Measurements from ENCODE around the gene CBY2. TPM values are rescaled to one million over a fixed set of nuclear protein-coding genes. Genes with fewer than 3 reads are reported as not detected.

Gene CBY2
- total and polyA plus RNA-seq, 12 donors: not detected

DNA sequence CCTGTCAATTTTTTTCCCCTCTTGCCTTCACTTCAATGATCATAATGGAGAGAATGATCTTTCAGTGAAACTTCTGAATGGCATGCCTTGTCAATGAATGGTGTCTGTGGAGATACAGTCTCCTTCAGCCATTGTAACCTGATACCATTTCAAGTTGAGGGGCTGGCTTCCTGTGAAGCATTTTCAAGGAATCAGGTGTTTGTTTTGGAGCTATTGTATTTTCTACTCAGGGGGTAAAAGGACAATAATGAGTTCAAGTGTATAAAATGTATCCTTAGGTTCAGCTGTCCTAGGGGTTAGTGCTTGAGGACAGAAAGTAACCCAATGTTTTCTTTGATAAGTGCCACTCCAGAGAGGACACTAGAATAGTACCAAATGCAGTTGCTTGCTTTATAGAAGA is 23.8 kb upstream of the CBY2 start:
- no peaks in the 10 kb centered on the region for H3K9me3 ChIP-seq
- H3K4me1 ChIP-seq: no peaks in the 10 kb centered on the region
- TF ChIP-seq CTCF (IDR thresholded peaks at IDR 0.05): no peak
- intact Hi-C loops (cut with DNase I): no loop called here
- ATAC-seq (no peak), DNase-seq (no peak)
- peaks cover 0 to 21% (median 7%) of the 10 kb centered on the region in 7 donors for H3K27me3 ChIP-seq
- H3K4me3 ChIP-seq: no peak overlapping the region
- H3K27ac ChIP-seq: no peak overlapping the region
- no peaks in the 10 kb centered on the region for H3K36me3 ChIP-seq

DNA sequence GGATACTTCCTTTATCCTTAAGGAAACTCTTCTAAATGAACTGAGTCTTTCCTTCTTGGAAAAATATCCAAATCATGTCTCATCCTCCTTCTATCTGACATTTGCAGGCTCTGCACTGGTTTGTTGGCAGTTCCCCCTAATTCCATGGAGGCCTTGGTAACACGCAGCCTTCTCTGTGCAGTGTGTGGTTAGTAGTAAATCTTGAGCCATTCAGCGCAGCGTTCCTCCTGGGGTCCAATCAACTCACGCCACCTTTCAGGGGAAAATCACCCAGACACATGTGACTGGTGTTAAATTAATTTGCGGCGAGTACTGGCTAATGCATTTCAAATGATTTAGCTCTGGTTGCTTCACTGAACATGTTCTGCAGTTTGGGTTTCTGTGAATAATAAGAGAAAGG is 21.0 kb upstream of the CBY2 start:
- H3K9me3 ChIP-seq: no peaks in the 10 kb centered on the region
- no peak overlapping the region for H3K4me3 ChIP-seq
- no peaks in the 10 kb centered on the region for H3K36me3 ChIP-seq
- WGBS, 2 donors: 90 to 93% methylated on average over 6 of the region's 6 CpGs
- no peak for TF ChIP-seq CTCF (IDR thresholded peaks at IDR 0.05)
- peaks cover 0 to 21% (median 7%) of the 10 kb centered on the region in 7 donors for H3K27me3 ChIP-seq
- H3K27ac ChIP-seq: no peak overlapping the region
- no peak for ATAC-seq
- intact Hi-C loops (cut with DNase I): no loop called here
- no peaks in the 10 kb centered on the region for H3K4me1 ChIP-seq
- DNase-seq: no peak

- no peak for TF ChIP-seq CTCF (IDR thresholded peaks at IDR 0.05)
- ATAC-seq: no peak
- no peaks in the 10 kb centered on the region for H3K9me3 ChIP-seq
- H3K27me3 ChIP-seq: peaks cover 0 to 18% (median 7%) of the 10 kb centered on the region in 7 donors
- WGBS, 2 donors: 61 to 66% methylated on average over 3 of the region's 3 CpGs
- intact Hi-C loops (cut with DNase I): no loop called here
- DNase-seq: no peak
- no peak overlapping the region for H3K4me3 ChIP-seq
- no peaks in the 10 kb centered on the region for H3K36me3 ChIP-seq
- H3K27ac ChIP-seq: no peak overlapping the region
- no peaks in the 10 kb centered on the region for H3K4me1 ChIP-seq
Measured at GRCh38 chr13:45682494-45683008, 19.6 kb upstream of the CBY2 start.

DNA sequence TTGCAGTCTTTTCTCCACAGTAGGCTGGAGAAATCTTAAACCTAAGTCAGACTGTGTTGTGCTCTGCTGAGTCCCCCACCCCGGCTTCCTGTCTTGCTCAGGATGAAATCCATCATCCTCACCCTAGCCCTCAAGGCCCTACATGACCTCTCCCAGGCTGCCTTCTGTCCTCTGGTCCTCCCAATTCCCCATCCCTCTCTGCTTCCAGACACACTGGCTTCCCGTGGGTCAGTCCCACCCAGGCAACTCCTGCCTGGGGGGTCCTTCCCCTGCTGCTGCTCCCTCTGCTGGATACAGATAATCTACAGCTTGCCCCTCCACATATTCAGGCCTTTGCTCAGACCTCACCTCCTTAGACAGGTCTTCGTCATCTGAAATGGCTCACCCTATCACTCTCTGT is 18.4 kb upstream of the CBY2 start:
- peaks cover 0 to 16% (median 7%) of the 10 kb centered on the region in 7 donors for H3K27me3 ChIP-seq
- H3K36me3 ChIP-seq: no peaks in the 10 kb centered on the region
- no peaks in the 10 kb centered on the region for H3K4me1 ChIP-seq
- no peak for TF ChIP-seq CTCF (IDR thresholded peaks at IDR 0.05)
- intact Hi-C loops (cut with DNase I): no loop called here
- 51% methylated on average over 3 of the region's 3 CpGs for WGBS, 2 donors
- H3K9me3 ChIP-seq: no peaks in the 10 kb centered on the region
- no peak for DNase-seq
- no peak overlapping the region for H3K4me3 ChIP-seq
- no peak for ATAC-seq
- H3K27ac ChIP-seq: no peak overlapping the region
